SU-DHL-6 (cell line): ENCODE results near the gene CELA3B.

ENCODE experiments used
- EZH2phosphoT487 ChIP-seq: fragments of 200-600 bp; sonication (generic), shearing (Covaris generic); conservative IDR thresholded peaks from 2 replicates; pipeline ENCODE4 v1.6.1; 2018; ENCODE audit warnings: mild to moderate bottlenecking, antibody characterized with exemption, low read length, moderate library complexity, mixed read lengths
- TF ChIP-seq, protein P1 (sequence below): fragments of 200-600 bp; sonication (generic); IDR thresholded peaks from one replicate; pipeline ENCODE4 v1.5.1; 2017; ENCODE audit warnings: antibody characterized with exemption, mild to moderate bottlenecking, low read length, moderate library complexity; ENCODE audit not compliant: insufficient read depth, poor library complexity, severe bottlenecking

DNA sequence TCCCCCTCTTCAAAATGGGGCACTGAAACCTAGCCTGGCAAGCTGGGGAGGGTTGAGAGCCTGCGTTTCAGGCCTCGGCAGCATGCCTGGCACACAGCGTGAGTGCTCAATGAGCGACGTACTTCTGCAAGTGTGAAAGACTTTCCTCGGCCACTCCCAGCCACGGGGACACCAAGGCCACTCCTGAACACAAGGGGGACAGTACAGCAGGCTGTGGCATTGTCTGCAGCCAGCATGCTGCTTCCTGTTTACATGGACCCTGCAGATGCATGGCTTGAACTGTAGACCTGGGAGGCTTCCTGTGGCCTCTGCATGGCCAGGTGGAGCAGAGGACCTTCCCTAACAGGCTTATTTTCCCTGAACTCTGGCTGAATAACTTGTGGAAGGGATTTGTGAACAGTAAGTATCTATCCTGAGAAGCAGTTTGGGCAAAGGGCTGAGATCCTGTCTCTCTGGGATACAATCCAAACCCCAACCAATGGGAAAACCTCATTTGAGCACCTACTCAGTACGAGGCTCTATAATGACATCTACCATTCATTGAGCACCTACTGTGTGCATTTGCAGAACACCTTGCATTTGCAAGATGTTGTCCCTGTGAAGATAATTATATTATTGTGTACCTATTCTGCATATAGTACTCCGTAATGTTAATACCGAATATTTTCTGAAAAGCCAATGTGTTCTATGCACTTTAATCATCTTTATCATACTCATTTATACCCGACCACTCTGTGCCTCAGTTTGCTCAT is 29.8 kb upstream of the CELA3B start:
- TF ChIP-seq, protein P1, sequence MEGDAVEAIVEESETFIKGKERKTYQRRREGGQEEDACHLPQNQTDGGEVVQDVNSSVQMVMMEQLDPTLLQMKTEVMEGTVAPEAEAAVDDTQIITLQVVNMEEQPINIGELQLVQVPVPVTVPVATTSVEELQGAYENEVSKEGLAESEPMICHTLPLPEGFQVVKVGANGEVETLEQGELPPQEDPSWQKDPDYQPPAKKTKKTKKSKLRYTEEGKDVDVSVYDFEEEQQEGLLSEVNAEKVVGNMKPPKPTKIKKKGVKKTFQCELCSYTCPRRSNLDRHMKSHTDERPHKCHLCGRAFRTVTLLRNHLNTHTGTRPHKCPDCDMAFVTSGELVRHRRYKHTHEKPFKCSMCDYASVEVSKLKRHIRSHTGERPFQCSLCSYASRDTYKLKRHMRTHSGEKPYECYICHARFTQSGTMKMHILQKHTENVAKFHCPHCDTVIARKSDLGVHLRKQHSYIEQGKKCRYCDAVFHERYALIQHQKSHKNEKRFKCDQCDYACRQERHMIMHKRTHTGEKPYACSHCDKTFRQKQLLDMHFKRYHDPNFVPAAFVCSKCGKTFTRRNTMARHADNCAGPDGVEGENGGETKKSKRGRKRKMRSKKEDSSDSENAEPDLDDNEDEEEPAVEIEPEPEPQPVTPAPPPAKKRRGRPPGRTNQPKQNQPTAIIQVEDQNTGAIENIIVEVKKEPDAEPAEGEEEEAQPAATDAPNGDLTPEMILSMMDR = no peak
- TF ChIP-seq EZH2phosphoT487 = no peak
